OCI-M1 (cell line): ENCODE data around the gene TSPAN5.

Source experiments
- DNase-seq: peaks from one replicate; lab custom pipeline; 2025; lab: John Stamatoyannopoulos, UW

Gene TSPAN5

GRCh38 chr4:98673288-98673644 is 14.9 kb upstream of the TSPAN5 start:
- DNase-seq = no peak

- peak; percentile 6 for DNase-seq
These were observed 14.3 kb upstream of the TSPAN5 start for GRCh38 chr4:98672583-98673287.

- DNase-seq = no peak
These were observed 12.7 kb upstream of the TSPAN5 start for GRCh38 chr4:98671131-98671530.

DNA sequence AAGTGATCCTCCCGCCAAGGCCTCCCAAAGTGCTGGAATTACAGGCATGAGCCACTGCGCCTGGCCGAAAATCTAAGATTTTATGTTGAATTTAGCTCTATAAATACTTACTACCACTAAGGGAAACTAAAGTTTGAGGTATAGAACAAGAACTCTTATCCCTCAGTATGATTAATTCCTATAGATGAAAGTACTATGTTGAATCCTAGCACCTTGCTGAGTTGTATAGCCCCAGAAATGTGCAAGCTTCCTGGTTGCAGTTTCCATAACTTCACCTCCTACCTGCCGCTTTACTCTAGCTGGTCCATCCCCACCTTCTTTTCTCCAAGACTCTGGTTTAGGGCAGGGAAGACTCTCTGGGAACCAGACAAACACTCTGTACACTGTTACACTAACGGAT is 11.8 kb upstream of the TSPAN5 start:
- no peak for DNase-seq

DNA sequence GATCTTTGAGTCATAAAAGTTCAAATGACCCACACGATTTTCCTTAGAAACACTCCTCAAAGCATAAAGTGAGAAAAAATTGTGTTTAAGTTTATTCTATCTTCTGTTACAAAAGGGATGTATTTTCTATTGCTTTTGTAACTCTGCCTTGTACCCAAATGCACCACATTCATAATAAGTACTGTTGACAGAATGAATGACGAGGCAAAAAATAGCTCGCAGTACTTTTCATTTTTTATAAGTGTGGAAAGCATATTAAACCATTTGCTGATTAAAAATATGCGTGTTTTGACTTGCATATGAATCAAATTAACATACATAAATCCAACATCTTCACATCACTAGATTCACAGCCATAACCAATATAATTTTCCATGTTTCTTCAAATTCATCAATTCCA is 11.2 kb upstream of the TSPAN5 start:
- no peak for DNase-seq

DNA sequence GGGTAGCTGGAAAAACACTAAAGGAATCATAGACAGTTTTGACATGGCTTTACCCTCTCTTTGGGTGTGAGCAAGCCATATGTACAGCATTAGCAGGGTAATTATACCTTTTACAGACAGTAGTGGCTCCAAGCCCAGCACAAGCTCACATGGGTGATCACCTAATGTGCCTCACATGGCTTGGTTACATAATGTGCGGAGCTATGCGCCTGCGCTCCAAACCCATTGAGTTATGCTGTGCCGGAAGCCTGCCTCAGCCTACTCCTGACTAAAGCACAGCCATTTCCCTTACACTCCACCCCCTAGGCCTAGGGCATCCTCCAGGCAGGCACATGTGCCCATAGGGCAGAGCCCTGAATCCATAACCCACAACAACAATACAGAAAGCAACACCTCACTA is 6.5 kb upstream of the TSPAN5 start:
- no peak for DNase-seq

DNA sequence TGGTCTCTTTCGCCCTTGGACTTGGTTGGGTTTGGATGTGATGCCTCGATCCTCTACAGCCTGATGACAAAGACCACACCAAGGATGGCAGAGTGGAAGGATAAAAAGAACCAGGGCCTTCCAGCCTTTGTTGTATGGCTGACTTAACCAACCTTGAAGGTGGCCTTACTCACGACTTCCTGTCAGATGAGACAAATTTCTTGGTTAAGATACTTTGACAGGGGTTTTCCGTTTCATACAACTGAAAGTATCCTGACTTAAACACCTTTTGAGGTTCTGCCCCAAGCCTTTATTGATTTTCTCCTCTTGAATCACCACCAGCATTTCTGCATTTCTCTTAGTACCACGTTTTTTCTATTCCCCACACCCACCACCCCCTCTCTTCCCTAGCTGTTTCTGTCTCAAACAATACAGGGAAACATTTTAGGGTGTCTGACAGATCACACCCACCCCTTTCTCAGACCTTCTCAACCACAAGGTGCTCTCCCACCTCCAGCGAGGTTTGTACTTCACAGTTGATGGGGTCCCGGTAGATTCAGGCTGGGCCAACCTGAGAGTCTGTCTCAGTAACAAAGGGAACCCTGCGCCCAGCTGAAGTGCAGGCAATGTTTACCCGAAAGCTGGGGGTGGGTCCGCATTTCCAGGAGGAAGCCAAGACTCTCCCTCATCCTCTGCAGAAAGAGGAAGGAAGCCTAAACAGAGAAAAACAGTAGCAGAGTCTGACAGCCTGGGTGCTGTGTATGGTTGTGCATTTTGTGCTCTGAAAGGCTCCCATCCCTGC is 5.0 kb upstream of the TSPAN5 start:
- DNase-seq = no peak

GRCh38 chr4:98662626-98663225 is 4.3 kb upstream of the TSPAN5 start:
- DNase-seq = no peak

GRCh38 chr4:98662055-98662453 is 3.6 kb upstream of the TSPAN5 start:
- no peak for DNase-seq

DNA sequence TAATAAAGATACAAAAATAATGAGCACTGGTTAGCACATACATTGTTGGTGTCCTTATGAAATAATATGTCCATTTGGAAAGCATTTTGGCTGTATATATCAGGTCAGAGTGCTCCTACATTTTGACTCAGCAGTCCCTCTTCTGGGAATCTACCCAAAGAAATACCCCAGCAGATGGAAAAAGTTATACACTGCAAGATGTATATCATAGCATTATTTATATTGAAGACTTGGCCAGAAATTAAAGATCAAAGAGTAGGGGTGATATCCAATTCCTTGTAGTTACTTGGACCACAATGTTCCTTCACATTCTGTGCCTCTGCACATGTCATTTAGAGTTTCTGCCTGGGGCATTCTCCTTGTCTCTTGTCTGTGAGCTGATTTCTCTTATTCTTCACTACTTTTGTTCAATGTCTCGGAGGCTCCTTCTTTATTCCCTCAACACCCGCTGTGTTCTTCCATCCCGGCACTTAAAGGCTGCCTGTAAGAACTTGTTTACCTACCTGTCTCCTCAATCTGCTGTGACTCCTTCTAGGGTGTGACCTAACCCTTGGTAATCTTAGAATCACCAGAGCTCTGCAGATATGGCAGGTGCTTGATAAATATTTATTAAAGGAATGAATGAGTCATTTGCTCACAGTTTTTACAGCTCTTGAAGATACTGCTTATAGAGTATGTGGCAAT is 3.1 kb upstream of the TSPAN5 start:
- DNase-seq = no peak

GRCh38 chr4:98659741-98660462 is 1.5 kb upstream of the TSPAN5 start:
- DNase-seq = peak; percentile 18

- no peak for DNase-seq
These were observed 738 bp upstream of the TSPAN5 start for GRCh38 chr4:98659106-98659592.

DNA sequence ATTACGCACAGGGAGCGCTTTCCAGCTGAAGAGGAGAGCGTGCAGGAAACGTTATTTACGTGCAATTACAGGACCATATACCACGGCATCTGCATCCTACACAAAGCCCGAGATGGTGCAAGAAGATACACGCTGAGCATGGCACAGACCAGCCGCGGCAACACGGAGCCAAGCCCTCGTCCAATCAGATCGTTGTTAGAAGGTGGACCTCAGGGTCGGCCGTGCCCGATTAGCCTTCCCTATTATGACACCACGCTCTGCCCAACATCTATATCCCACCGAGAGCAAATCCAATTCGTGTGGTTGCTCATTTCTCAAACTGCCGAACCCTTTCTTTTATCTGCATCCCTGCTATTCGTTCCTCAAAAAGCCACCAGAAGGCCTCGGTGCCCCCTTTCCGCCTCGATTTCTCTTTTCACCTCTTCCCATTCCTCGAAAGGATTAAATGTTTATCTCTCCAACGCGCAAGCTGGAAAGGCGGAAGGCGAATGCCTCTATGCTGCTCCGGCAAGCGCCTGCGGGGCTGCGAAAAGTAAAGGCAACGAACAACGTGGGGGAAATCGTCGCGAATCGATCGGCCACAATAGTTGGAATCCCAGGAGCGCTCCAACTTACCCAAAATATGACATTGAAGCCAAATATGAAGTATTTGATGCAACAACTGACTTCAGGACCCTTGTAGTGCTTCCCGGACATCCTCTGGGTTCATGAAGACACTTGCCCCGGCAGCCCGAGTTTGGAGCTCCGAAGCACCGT is 702 bp downstream of the TSPAN5 start:
- DNase-seq = no peak

- no peak for DNase-seq
These were observed 1.5 kb downstream of the TSPAN5 start for GRCh38 chr4:98656886-98657285.

DNA sequence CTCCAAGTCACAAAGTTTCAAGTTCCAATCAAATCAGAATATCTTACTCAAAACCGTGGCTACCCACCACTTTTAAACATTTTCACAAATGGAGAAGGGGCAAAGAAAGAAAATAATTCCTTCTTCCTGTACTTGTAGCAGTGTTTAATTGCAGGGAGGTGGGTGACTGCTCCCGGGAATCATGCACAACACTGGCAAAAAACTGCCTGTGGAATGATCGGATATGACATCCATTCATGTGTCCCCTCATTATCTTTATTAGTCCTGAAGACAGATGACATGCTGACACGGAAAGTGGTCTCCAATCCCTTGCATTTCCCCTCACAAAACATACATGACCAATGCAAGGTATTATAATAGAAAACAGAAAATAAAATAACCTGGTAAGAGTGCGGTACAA is 2.0 kb downstream of the TSPAN5 start:
- DNase-seq = no peak

DNA sequence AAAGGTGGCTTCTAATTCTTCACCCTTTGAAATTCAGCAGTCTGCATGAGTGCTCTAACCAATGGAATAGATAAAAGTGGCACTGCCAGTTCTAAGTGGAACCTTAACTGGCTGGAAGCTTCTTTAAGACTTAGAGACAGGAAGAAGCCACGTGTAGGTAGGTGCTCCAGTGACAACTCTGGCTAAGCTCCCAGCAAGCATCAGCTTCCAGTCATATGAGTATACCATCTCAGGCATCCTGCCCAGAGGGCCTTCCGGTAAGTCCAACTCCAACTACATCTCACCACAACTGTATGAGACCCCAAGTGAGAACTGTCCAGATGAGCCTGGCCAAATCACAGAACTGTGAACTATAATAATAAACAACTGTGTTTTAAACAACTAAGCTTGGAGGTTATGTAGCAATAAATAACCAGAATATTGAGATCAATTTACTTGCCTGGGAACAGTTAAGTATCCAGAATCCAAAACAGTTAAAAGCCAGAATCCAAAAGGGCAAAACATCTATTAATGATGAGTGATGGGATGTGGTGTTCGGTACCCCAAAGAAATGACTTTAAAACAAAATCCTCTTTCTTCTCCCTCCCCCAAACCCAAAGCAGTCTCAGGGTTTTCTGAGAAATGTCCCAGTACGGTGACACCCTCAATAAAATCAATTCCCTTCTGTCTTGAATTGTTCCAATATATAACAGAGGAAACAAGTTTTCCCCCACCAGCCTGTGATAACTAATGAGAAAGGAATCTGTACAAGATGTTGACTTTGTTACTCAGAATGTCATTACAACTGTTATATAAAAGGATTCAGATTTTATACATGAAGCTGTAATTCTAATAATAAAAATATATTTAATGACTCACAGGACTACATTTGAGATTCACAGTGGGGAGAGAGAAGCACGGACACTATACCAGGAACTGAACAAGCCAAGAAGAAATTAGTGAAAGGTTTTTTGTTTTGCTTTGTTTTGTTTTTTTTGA is 4.2 kb downstream of the TSPAN5 start:
- no peak for DNase-seq

GRCh38 chr4:98652996-98653395 is 5.4 kb downstream of the TSPAN5 start:
- DNase-seq = no peak

GRCh38 chr4:98648602-98649001 is 9.8 kb downstream of the TSPAN5 start:
- DNase-seq = no peak

DNA sequence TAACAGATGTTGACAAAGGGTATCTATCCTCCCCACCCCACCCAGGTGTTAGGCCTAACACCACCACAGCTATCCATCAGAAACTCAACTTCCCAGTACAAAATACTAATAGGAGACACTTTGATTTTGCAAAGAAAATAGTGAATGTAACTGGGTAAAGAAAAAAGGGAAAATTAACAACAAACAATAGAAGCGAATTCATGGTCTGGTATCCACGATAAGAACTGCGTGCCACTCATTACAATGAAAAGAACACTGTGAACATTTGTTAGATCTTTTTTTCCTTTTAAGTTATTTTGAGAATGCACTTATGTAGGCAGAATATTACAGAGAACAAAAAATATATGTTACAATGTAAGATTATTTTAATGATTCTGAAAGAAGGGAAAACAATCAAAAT is 12.0 kb downstream of the TSPAN5 start:
- no peak for DNase-seq

- no peak for DNase-seq
These were observed 12.9 kb downstream of the TSPAN5 start for GRCh38 chr4:98645527-98645926.
